Measurements from ENCODE around the gene KIF18A. TPM values are rescaled to one million over a fixed set of nuclear protein-coding genes. Genes with fewer than 3 reads are reported as not detected.

The KIF18A gene
- total RNA-seq, 1 donor from 2014 or later = 4.4 TPM

GRCh38 chr11:28114731-28115130, 6.8 kb upstream of the KIF18A start:
- Mint-ChIP-seq H3K27me3 (no peaks in the 10 kb centered on the region), H3K36me3 (ENCODE audit: low read depth) (peaks cover 41% of the 10 kb centered on the region), H3K4me3 (no peak overlapping the region), H3K4me1 (peaks cover 27% of the 10 kb centered on the region), H3K9me3 (no peaks in the 10 kb centered on the region), H3K27ac (no peak overlapping the region)
- ATAC-seq (ENCODE audit: low read depth) (no peak), DNase-seq (no peak)
- ChIA-PET POLR2A (no interaction called here), CTCF (interaction anchor here (0.9 kb wide), 1 partner anchor 163 kb away, joined by 3 read pairs; no protein-coding TSS in a partner anchor)
- TF ChIP-seq, protein P1, sequence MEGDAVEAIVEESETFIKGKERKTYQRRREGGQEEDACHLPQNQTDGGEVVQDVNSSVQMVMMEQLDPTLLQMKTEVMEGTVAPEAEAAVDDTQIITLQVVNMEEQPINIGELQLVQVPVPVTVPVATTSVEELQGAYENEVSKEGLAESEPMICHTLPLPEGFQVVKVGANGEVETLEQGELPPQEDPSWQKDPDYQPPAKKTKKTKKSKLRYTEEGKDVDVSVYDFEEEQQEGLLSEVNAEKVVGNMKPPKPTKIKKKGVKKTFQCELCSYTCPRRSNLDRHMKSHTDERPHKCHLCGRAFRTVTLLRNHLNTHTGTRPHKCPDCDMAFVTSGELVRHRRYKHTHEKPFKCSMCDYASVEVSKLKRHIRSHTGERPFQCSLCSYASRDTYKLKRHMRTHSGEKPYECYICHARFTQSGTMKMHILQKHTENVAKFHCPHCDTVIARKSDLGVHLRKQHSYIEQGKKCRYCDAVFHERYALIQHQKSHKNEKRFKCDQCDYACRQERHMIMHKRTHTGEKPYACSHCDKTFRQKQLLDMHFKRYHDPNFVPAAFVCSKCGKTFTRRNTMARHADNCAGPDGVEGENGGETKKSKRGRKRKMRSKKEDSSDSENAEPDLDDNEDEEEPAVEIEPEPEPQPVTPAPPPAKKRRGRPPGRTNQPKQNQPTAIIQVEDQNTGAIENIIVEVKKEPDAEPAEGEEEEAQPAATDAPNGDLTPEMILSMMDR (IDR thresholded peaks at IDR 0.05) = no peak
- intact Hi-C loops (cut with micrococcal nuclease) = no loop called here

- ChIA-PET POLR2A (no interaction called here), CTCF (interaction anchor here (0.9 kb wide), 1 partner anchor 162 kb away, joined by 3 read pairs; no protein-coding TSS in a partner anchor)
- Mint-ChIP-seq H3K36me3 (ENCODE audit: low read depth) (peaks cover 41% of the 10 kb centered on the region), H3K9me3 (no peaks in the 10 kb centered on the region), H3K27ac (no peak overlapping the region), H3K4me3 (no peak overlapping the region), H3K4me1 (peaks cover 33% of the 10 kb centered on the region), H3K27me3 (no peaks in the 10 kb centered on the region)
- TF ChIP-seq, protein P1 (IDR thresholded peaks at IDR 0.05) = no peak
- DNase-seq (no peak), ATAC-seq (ENCODE audit: low read depth) (no peak)
- intact Hi-C loops (cut with micrococcal nuclease) = no loop called here
Observed at GRCh38 chr11:28114116-28114515, 6.2 kb upstream of the KIF18A start.

DNA sequence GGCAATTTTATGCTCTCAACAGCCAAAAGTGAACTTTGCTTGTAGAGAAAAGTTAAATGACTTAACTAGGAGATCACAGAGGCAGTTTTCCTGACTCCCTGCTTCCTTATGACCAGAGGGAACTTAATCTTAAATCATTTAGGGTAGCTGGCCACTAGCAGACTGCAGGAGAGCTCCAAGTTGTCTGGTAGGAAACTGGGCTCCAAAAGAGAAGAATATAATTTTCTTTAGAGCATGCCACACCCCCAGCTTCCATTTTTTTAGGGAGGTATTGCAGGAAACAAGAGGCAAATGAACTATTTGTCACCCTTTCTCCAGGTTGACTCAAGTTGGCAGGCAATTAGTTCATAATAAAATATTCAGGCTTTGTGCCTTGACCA, 2.9 kb upstream of the KIF18A start:
- H3K27ac Mint-ChIP-seq = peak overlapping the region; percentile 99
- intact Hi-C loops (cut with micrococcal nuclease) = no loop called here
- ChIA-PET CTCF (no interaction called here), POLR2A (no interaction called here)
- peaks cover 34% of the 10 kb centered on the region for H3K36me3 Mint-ChIP-seq (ENCODE audit: low read depth)
- peak overlapping the region; percentile 98 for H3K4me3 Mint-ChIP-seq
- TF ChIP-seq, protein P1 (IDR thresholded peaks at IDR 0.05) = no peak
- H3K9me3 Mint-ChIP-seq = no peaks in the 10 kb centered on the region
- ATAC-seq (ENCODE audit: low read depth) = no peak
- no peak for DNase-seq
- no peaks in the 10 kb centered on the region for H3K27me3 Mint-ChIP-seq
- H3K4me1 Mint-ChIP-seq = peaks cover 55% of the 10 kb centered on the region

- peak overlapping the region; percentile 98 for H3K4me3 Mint-ChIP-seq
- H3K27me3 Mint-ChIP-seq = no peaks in the 10 kb centered on the region
- peak overlapping the region; percentile 99 for H3K27ac Mint-ChIP-seq
- peaks cover 55% of the 10 kb centered on the region for H3K4me1 Mint-ChIP-seq
- peaks cover 33% of the 10 kb centered on the region for H3K36me3 Mint-ChIP-seq (ENCODE audit: low read depth)
- ChIA-PET CTCF (no interaction called here), POLR2A (no interaction called here)
- TF ChIP-seq, protein P1 (IDR thresholded peaks at IDR 0.05) = no peak
- no peaks in the 10 kb centered on the region for H3K9me3 Mint-ChIP-seq
- peak; percentile 16 for ATAC-seq (ENCODE audit: low read depth)
- intact Hi-C loops (cut with micrococcal nuclease) = no loop called here
- DNase-seq = peak; percentile 36
Observed at GRCh38 chr11:28110108-28110820, 2.3 kb upstream of the KIF18A start.

DNA sequence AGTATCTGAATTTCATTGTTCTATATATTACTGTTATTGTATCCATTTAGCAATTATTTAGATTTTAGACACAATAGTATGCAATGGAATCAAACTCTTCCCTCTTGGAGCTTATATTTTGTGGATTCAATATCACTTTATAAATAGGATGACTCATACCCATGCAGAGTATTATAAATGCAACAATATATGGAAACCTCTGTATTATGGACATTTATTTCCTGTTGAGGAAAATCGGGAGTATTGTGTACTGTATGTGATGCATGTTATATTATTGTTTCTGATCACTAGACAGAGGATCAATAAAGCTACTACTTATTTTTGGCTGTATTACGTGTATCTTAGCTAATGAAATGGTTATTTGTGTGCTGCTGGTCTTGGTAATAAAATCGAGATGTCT, 1.0 kb upstream of the KIF18A start:
- Mint-ChIP-seq H3K36me3 (ENCODE audit: low read depth) (peaks cover 23% of the 10 kb centered on the region), H3K4me3 (peak overlapping the region; percentile 98), H3K9me3 (no peaks in the 10 kb centered on the region), H3K27me3 (no peaks in the 10 kb centered on the region), H3K27ac (peak overlapping the region; percentile 99), H3K4me1 (peaks cover 55% of the 10 kb centered on the region)
- intact Hi-C loops (cut with micrococcal nuclease) = loop anchor here (1.0 kb wide), 2 partner anchors 603 to 746 kb away; partner anchors contain the start of genes CCDC34 and LIN7C
- ATAC-seq (ENCODE audit: low read depth) = no peak
- no peak for DNase-seq
- CTCF ChIA-PET = no interaction called here
- TF ChIP-seq, protein P1 (IDR thresholded peaks at IDR 0.05) = no peak
- POLR2A ChIA-PET = no interaction called here
